Thyroid gland (tissue), 4 donors: ENCODE measurements around the gene ATRIP. TPM values are rescaled to one million over a fixed set of nuclear protein-coding genes. Genes with fewer than 3 reads are reported as not detected.

ENCODE experiments used
- DNase-seq, 2 donors: peaks; one replicate each; pipeline ENCODE4 v3.0.0-alpha.2; 2019
- H3K27ac ChIP-seq, 3 donors: fragments of 200-600 bp; sonication (generic); 1 replicate in 2 of 3; 2 replicates in 1 of 3; pipeline ENCODE4 v1.5.1; 2016 to 2019; ENCODE audit warnings: mild to moderate bottlenecking in 1 of 3, moderate library complexity in 1 of 3
- H3K27me3 ChIP-seq: fragments of 200-600 bp; sonication (generic); one replicate; pipeline ENCODE4 v1.5.1; 2019
- H3K36me3 ChIP-seq, 2 donors: fragments of 200-600 bp; sonication (generic); one replicate each; pipeline ENCODE4 v1.5.1; 2016 to 2019
- H3K4me1 ChIP-seq, 2 donors: fragments of 200-600 bp; sonication (generic); one replicate each; pipeline ENCODE4 v1.5.1; 2017 to 2019
- H3K4me3 ChIP-seq, 3 donors: fragments of 200-600 bp; sonication (generic); replicated peaks in 1 of 3; 1 replicate in 2 of 3; 2 replicates in 1 of 3; pipeline ENCODE4 v1.5.1; 2016; ENCODE audit warnings: mild to moderate bottlenecking in 1 of 3
- H3K9me3 ChIP-seq: fragments of 200-600 bp; sonication (generic); one replicate; pipeline ENCODE4 v1.5.1; 2017
- CTCF ChIP-seq, 6 experiments: fragments of 200-600 bp in 3 of 6; fragments of 450-650 bp in 3 of 6; sonication (generic) in 3 of 6; IDR thresholded peaks; one replicate each; pipeline ENCODE4 v1.5.1; 2016 to 2019; ENCODE audit warnings: antibody characterized with exemption in 6 of 6, mild to moderate bottlenecking in 2 of 6, inconsistent platforms in 1 of 6, moderate library complexity in 1 of 6
- POLR2A ChIP-seq, 2 donors: fragments of 450-650 bp; IDR thresholded peaks; one replicate each; pipeline ENCODE4 v1.6.1; 2017; ENCODE audit warnings: antibody characterized with exemption in 2 of 2, mild to moderate bottlenecking in 2 of 2, moderate library complexity in 1 of 2
- WGBS, 2 donors: methylation state at CpG; one replicate each; pipeline ENCODE4 v1.1.5; 2017; 5-methylcytosine and 5-hydroxymethylcytosine counted together
- intact Hi-C: fragments of 100-400 bp; cut with DNase I; formaldehyde crosslinking; loops from one replicate; pipeline ENCODE4 v1.15.1; 2023
- total RNA-seq, 4 donors: library from RNA; depleted of rRNA; stranded (reverse); fragments of >200 nt; gene quantifications; one replicate each; pipeline ENCODE4 v1.2.3, GENCODE V29; 2016

Gene ATRIP
- total RNA-seq, 4 donors from 2014 or later: 8.4 to 13.9 (median 11.0) TPM

GRCh38 chr3:48407542-48408099, 38.9 kb upstream of the ATRIP start:
- Histone ChIP-seq H3K9me3 (no peaks in the 10 kb centered on the region), H3K4me3 (no peak overlapping the region), H3K27me3 (no peaks in the 10 kb centered on the region), H3K36me3 (peaks cover 56 to 72% of the 10 kb centered on the region in 2 donors), H3K27ac (no peak overlapping the region), H3K4me1 (peaks cover 0 to 8% of the 10 kb centered on the region in 2 donors)
- no peak for TF ChIP-seq POLR2A (IDR thresholded peaks at IDR 0.05)
- TF ChIP-seq CTCF (IDR thresholded peaks at IDR 0.05): no peak
- 86 to 88% methylated on average over 8 of the region's 8 CpGs for WGBS, 2 donors
- DNase-seq: peak; percentile 0 to 2
- intact Hi-C loops: no loop called here

- peaks cover 67 to 81% of the 10 kb centered on the region in 2 donors for H3K36me3 ChIP-seq
- no peaks in the 10 kb centered on the region for H3K9me3 ChIP-seq
- H3K4me3 ChIP-seq: no peak overlapping the region
- TF ChIP-seq CTCF (IDR thresholded peaks at IDR 0.05) (no peak), POLR2A (IDR thresholded peaks at IDR 0.05) (no peak)
- H3K27ac ChIP-seq: no peak overlapping the region
- H3K27me3 ChIP-seq: no peaks in the 10 kb centered on the region
- intact Hi-C loops: no loop called here
- WGBS, 2 donors: 87 to 88% methylated on average over 4 of the region's 4 CpGs
- DNase-seq: peak; percentile 0 to 1
- no peaks in the 10 kb centered on the region for H3K4me1 ChIP-seq
These were observed 37.7 kb upstream of the ATRIP start for GRCh38 chr3:48408823-48409281.

- Histone ChIP-seq H3K36me3 (peaks cover 74 to 88% of the 10 kb centered on the region in 2 donors), H3K4me1 (no peaks in the 10 kb centered on the region), H3K4me3 (no peak overlapping the region), H3K27ac (no peak overlapping the region), H3K27me3 (no peaks in the 10 kb centered on the region), H3K9me3 (no peaks in the 10 kb centered on the region)
- intact Hi-C loops: no loop called here
- WGBS, 2 donors: 92 to 94% methylated on average over 18 to 27 of the region's 31 CpGs
- peak; percentile 0 to 1 for DNase-seq
- TF ChIP-seq POLR2A (IDR thresholded peaks at IDR 0.05): no peak
These were observed 37.0 kb upstream of the ATRIP start for GRCh38 chr3:48409291-48410201.

- intact Hi-C loops: no loop called here
These were observed 36.1 kb upstream of the ATRIP start for GRCh38 chr3:48410205-48411040.

More at GRCh38 chr3:48410205-48411040, 36.1 kb upstream of the ATRIP start:
- Histone ChIP-seq H3K4me3 (no peak overlapping the region), H3K9me3 (no peaks in the 10 kb centered on the region), H3K27me3 (no peaks in the 10 kb centered on the region), H3K4me1 (no peaks in the 10 kb centered on the region), H3K36me3 (peaks cover 81 to 90% of the 10 kb centered on the region in 2 donors), H3K27ac (no peak overlapping the region)
- peak in 1 of 2 donors; percentile 1 for DNase-seq
- no peak for TF ChIP-seq CTCF (IDR thresholded peaks at IDR 0.05)
- no peak for TF ChIP-seq POLR2A (IDR thresholded peaks at IDR 0.05)
- 96 to 97% methylated on average over 11 to 14 of the region's 16 CpGs for WGBS, 2 donors
